Measurements from ENCODE around the gene AKAP13.
"Not testable (repeated sequence)": the region's sequence is repeated elsewhere in the genome, so short reads cannot be mapped to it uniquely, and the experiment has no call there.

Gene AKAP13

GRCh38 chr15:85795337-85796305 lies 415.2 kb downstream of the AKAP13 start:
- no peak for DNase-seq

- DNase-seq = not testable (repeated sequence)
These were observed 416.0 kb downstream of the AKAP13 start for GRCh38 chr15:85796371-85796770.
